Breast epithelium (tissue), 4 donors: ENCODE measurements around the gene ZBTB4. TPM values are rescaled to one million over a fixed set of nuclear protein-coding genes. Genes with fewer than 3 reads are reported as not detected.
"Not testable (repeated sequence)": the region's sequence is repeated elsewhere in the genome, so short reads cannot be mapped to it uniquely, and the experiment has no call there.

Source experiments
- DNase-seq, 2 donors: peaks; one replicate each; pipeline ENCODE4 v3.0.0-alpha.2; 2019; ENCODE audit warnings: low spot score in 2 of 2
- H3K27ac ChIP-seq, 2 donors: fragments of 200-600 bp; sonication (generic) in 1 of 2; one replicate each; pipeline ENCODE4 v1.5.1; 2016 to 2019; ENCODE audit warnings: mild to moderate bottlenecking in 1 of 2
- H3K27me3 ChIP-seq, 2 donors: fragments of 200-600 bp; sonication (generic) in 1 of 2; one replicate each; pipeline versions ENCODE4 v1.5.1 to v1.6.0; 2017 to 2019; ENCODE audit warnings: control low read depth in 1 of 2, mild to moderate bottlenecking in 1 of 2
- H3K36me3 ChIP-seq: fragments of 200-600 bp; one replicate; pipeline ENCODE4 v1.5.1; 2019
- H3K4me1 ChIP-seq, 2 donors: fragments of 200-600 bp; sonication (generic); one replicate each; pipeline ENCODE4 v1.5.1; 2016 to 2019; ENCODE audit warnings: control low read depth in 1 of 2
- H3K4me3 ChIP-seq, 3 donors: fragments of 200-600 bp; sonication (generic); 1 replicate in 2 of 3; 2 replicates in 1 of 3; pipeline ENCODE4 v1.5.1; 2016 to 2019; ENCODE audit warnings: mild to moderate bottlenecking in 3 of 3, moderate library complexity in 2 of 3
- H3K9me3 ChIP-seq, 2 donors: fragments of 200-600 bp; sonication (generic) in 1 of 2; one replicate each; pipeline ENCODE4 v1.5.1; 2016 to 2019; ENCODE audit warnings: control low read depth in 1 of 2
- POLR2A ChIP-seq: fragments of 450-650 bp; IDR thresholded peaks from one replicate; pipeline ENCODE4 v1.6.1; 2016; ENCODE audit warnings: antibody characterized with exemption, mild to moderate bottlenecking, moderate library complexity
- POLR2AphosphoS5 ChIP-seq, 3 donors: sonication (generic); formaldehyde crosslinking; IDR thresholded peaks; one replicate each; pipeline ENCODE4 v1.6.1; 2017; ENCODE audit warnings: antibody characterized with exemption in 3 of 3
- intact Hi-C: fragments of 100-400 bp; cut with DNase I; formaldehyde crosslinking; loops from one replicate; pipeline ENCODE4 v1.15.1; 2023; ENCODE audit warnings: low total_unique reads
- total RNA-seq, 3 donors: library from RNA; depleted of rRNA; stranded (reverse); fragments of >200 nt; gene quantifications; one replicate each; pipeline ENCODE4 v1.1.0, GENCODE V29; 2016
- TF ChIP-seq, protein P1 (sequence below), 3 donors: fragments of 450-650 bp; IDR thresholded peaks; one replicate each; pipeline ENCODE4 v1.5.1; 2016 to 2017; ENCODE audit warnings: antibody characterized with exemption in 3 of 3, mild to moderate bottlenecking in 3 of 3, moderate library complexity in 3 of 3

ZBTB4 gene
- total RNA-seq, 3 donors from 2014 or later: 34.4 to 46.9 (median 45.7) TPM

- no peak for DNase-seq
- Histone ChIP-seq H3K36me3 (no peaks in the 10 kb centered on the region), H3K9me3 (no peaks in the 10 kb centered on the region), H3K4me3 (peak overlapping the region; percentile 46 to 76 (median 68)), H3K27ac (peak overlapping the region; percentile 99), H3K4me1 (peaks cover 12 to 24% of the 10 kb centered on the region in 2 donors), H3K27me3 (no peaks in the 10 kb centered on the region)
- TF ChIP-seq POLR2AphosphoS5 (IDR thresholded peaks at IDR 0.05) (no peak), POLR2A (no peak)
- TF ChIP-seq, protein P1, sequence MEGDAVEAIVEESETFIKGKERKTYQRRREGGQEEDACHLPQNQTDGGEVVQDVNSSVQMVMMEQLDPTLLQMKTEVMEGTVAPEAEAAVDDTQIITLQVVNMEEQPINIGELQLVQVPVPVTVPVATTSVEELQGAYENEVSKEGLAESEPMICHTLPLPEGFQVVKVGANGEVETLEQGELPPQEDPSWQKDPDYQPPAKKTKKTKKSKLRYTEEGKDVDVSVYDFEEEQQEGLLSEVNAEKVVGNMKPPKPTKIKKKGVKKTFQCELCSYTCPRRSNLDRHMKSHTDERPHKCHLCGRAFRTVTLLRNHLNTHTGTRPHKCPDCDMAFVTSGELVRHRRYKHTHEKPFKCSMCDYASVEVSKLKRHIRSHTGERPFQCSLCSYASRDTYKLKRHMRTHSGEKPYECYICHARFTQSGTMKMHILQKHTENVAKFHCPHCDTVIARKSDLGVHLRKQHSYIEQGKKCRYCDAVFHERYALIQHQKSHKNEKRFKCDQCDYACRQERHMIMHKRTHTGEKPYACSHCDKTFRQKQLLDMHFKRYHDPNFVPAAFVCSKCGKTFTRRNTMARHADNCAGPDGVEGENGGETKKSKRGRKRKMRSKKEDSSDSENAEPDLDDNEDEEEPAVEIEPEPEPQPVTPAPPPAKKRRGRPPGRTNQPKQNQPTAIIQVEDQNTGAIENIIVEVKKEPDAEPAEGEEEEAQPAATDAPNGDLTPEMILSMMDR (IDR thresholded peaks at IDR 0.05): no peak
- intact Hi-C loops: loop anchor here (10.0 kb wide), 1 partner anchor 50 kb away; the partner anchor contains the start of genes FGF11 and TMEM102
Observed at GRCh38 chr17:7484919-7485377, 5.5 kb upstream of the ZBTB4 start.

DNA sequence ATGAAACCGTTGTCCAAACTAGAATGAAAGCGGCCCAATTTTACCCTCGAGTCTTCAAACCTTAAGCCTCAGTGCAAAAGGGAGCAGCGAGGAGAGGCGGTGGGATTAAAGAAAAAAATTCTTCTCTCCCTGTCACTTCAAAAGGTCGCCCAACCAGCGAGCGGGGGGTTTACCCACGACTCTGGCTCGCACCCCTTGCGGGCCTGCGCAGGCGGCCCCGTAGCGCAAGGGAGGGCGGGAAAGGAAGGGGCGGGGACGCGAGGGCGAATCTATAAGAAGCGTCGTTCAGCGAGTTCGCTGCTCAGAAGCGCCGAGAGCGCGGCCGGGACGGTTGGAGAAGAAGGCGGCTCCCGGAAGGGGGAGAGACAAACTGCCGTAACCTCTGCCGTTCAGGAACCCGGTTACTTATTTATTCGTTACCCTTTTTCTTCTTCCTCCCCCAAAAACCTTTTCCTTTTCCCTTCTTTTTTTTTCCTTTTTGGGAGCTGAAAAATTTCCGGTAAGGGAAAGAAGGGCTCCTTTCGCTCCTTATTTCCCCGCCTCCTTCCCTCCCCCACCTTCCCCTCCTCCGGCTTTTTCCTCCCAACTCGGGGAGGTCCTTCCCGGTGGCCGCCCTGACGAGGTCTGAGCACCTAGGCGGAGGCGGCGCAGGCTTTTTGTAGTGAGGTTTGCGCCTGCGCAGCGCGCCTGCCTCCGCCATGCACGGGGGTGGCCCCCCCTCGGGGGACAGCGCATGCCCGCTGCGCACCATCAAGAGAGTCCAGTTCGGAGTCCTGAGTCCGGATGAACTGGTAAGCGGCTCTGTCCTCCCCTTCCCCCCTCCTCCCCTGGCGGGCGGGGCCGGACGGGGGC, 4.9 kb upstream of the ZBTB4 start, which contains the start of gene POLR2A:
POLR2A (plus strand) TSS at position 300 of the 852 bp plus-strand sequence.
- H3K36me3 ChIP-seq: no peaks in the 10 kb centered on the region
- intact Hi-C loops: loop anchor here (10.0 kb wide), 1 partner anchor 49 kb away; the partner anchor contains the start of genes FGF11 and TMEM102
- DNase-seq: peak; percentile 98 to 99
- peak within 1 kb of the TSS; percentile 46 to 76 (median 68) for H3K4me3 ChIP-seq
- H3K4me1 ChIP-seq: peaks cover 12 to 23% of the 10 kb centered on the region in 2 donors
- H3K27me3 ChIP-seq: no peaks in the 10 kb centered on the region
- TF ChIP-seq, protein P1 (IDR thresholded peaks at IDR 0.05): peak in 1 of 3 donors; percentile 45
- peak; percentile 100 for TF ChIP-seq POLR2A
- peak; percentile 100 for TF ChIP-seq POLR2AphosphoS5 (IDR thresholded peaks at IDR 0.05)
- H3K27ac ChIP-seq: peak within 1 kb of the TSS; percentile 99
- no peaks in the 10 kb centered on the region for H3K9me3 ChIP-seq

DNA sequence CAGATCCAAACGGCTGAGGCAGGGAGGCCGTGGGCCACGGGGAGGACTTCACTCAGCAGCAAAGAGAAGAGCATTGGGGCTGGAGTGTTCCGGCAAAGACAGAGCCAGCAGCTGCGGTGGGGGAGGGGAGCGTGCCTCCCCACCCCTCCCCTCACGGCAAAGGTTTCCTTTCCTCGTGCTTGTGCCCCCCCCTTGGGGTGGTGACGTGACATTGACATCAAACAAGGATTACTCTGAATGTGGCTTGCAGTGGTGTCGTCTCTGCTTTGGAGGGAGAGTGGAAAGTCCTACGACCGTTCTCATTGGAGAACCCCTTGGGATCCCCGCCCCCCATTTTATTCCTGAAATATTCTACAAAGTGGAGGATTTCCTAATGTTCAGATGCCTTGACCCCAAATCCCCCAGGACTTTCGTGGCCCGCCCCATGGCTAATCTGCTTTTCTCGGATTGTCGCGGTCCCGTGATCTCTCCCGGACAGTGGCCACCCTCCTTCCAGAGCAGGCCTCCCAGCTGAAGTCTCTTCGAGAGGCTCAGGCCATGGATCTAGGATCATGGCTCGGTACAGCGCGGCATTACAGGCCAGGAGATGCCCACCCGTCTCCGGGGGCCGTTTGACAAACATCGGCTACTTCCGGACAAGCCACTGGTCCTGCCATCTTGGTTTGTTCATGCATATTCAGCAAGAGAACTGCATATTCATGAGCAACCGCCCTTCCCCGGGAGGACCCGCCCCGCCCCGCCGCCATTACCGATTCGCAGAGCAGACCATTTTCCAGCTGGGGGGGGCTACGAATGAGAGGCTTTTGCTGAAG, 4.0 kb upstream of the ZBTB4 start:
- DNase-seq: peak; percentile 96 to 97
- TF ChIP-seq, protein P1 (IDR thresholded peaks at IDR 0.05): no peak
- peak; percentile 42 for TF ChIP-seq POLR2A
- TF ChIP-seq POLR2AphosphoS5 (IDR thresholded peaks at IDR 0.05): peak; percentile 75 to 92 (median 77)
- intact Hi-C loops: loop anchor here (10.0 kb wide), 1 partner anchor 49 kb away; the partner anchor contains the start of genes FGF11 and TMEM102

GRCh38 chr17:7482742-7483088, 3.3 kb upstream of the ZBTB4 start:
- peak overlapping the region; percentile 99 for H3K27ac ChIP-seq
- H3K9me3 ChIP-seq, DNase-seq, H3K27me3 ChIP-seq, H3K36me3 ChIP-seq: not testable (repeated sequence)
- intact Hi-C loops: loop anchor here (10.0 kb wide), 1 partner anchor 48 kb away; the partner anchor contains the start of genes FGF11 and TMEM102
- H3K4me1 ChIP-seq: peaks cover 6 to 19% of the 10 kb centered on the region in 2 donors
- H3K4me3 ChIP-seq: peak overlapping the region; percentile 46 to 76 (median 68)

More for the DNA sequence above, 4.0 kb upstream of the ZBTB4 start:
- Histone ChIP-seq H3K4me3 (peak overlapping the region; percentile 46 to 76 (median 68)), H3K36me3 (no peaks in the 10 kb centered on the region), H3K4me1 (peaks cover 6 to 18% of the 10 kb centered on the region in 2 donors), H3K9me3 (no peaks in the 10 kb centered on the region), H3K27me3 (no peaks in the 10 kb centered on the region), H3K27ac (peak overlapping the region; percentile 99)

- not testable (repeated sequence) for H3K4me3 ChIP-seq, H3K9me3 ChIP-seq, H3K27me3 ChIP-seq, DNase-seq, H3K36me3 ChIP-seq
- peak overlapping the region; percentile 99 for H3K27ac ChIP-seq
- H3K4me1 ChIP-seq: peaks cover 6 to 20% of the 10 kb centered on the region in 2 donors
- intact Hi-C loops: loop anchor here (10.0 kb wide), 1 partner anchor 47 kb away; the partner anchor contains the start of genes FGF11 and TMEM102
Observed at GRCh38 chr17:7481842-7482741, 2.7 kb upstream of the ZBTB4 start.

DNA sequence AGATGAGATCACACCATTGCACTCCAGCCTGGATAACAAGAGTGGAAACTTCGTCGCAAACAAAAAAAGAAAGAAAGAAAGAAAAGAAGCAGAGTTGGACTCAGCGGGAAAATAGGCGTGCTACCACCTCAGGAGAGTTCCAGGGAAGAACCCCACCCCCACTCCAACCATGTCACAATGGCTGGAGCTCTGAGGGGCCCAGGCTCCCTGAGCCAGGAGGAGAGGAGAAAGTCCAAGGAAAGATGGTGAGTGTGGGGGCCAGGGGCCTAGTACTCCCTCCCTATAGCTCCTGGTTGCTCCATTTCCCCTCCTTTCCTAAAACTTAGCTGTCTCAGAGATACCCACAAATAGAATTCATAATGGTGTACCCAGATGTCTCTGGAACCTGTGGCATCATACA, 1.8 kb upstream of the ZBTB4 start, which contains the start of gene SLC35G6:
SLC35G6 (plus strand) TSS at position 172 of the 400 bp plus-strand sequence; CDS start at position 243, 71 bp downstream.
- peak within 1 kb of the TSS in 2 of 3 donors; percentile 99 to 100 for H3K4me3 ChIP-seq
- intact Hi-C loops: loop anchor here (10.0 kb wide), 1 partner anchor 46 kb away; the partner anchor contains the start of genes FGF11 and TMEM102
- H3K27me3 ChIP-seq, DNase-seq, H3K36me3 ChIP-seq, H3K9me3 ChIP-seq: not testable (repeated sequence)
- peaks cover 6 to 19% of the 10 kb centered on the region in 2 donors for H3K4me1 ChIP-seq
- peak within 1 kb of the TSS; percentile 100 for H3K27ac ChIP-seq
